ENCODE measurements around the gene CCDC198. TPM values are rescaled to one million over a fixed set of nuclear protein-coding genes. Genes with fewer than 3 reads are reported as not detected.

Gene CCDC198, protein sequence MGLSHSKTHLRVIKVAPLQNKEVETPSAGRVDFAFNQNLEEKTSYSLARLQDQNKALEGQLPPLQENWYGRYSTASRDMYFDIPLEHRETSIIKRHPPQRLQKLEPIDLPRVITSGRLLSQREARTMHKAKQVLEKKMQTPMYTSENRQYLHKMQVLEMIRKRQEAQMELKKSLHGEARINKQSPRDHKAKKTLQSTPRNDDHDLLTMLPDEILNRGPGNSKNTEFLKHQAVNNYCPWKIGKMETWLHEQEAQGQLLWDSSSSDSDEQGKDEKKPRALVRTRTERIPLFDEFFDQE
- total RNA-seq (2021; ENCODE audit: unreplicated experiment): not detected
- polyA plus RNA-seq (2012; ENCODE audit: insufficient read length): not detected
- Bru-seq, nascent RNA: not detected
- percentile 4 among the genes with signal in this experiment for BruChase-seq, experiment 1, labeled RNA remaining after a 2-hour chase
- BruChase-seq, experiment 2, labeled RNA remaining after a 6-hour chase: percentile 10 among the genes with signal in this experiment
- long read RNA-seq: 0 reads

GRCh38 chr14:57493467-57494181 lies at the start of gene CCDC198:
TSS of gene CCDC198 (minus strand) at chr14:57493857. CDS start at chr14:57493715, 142 bp downstream.
- H3K9me3 ChIP-seq (ENCODE audit: control insufficient read depth, insufficient read depth, low read depth, low read length): no peaks in the 10 kb centered on the region
- H3K27me3 ChIP-seq (ENCODE audit: control insufficient read depth, insufficient read depth, low read length): no peaks in the 10 kb centered on the region; the same call in 1 of the 2 replicates
- no peak within 1 kb of the TSS for H3K4me3 ChIP-seq (ENCODE audit: low read depth in 2 of 2, low read length in 2 of 2)
- ATAC-seq: no peak
- intact Hi-C loops (cut with micrococcal nuclease; ENCODE audit: unreplicated experiment): no loop called here
- no peaks in the 10 kb centered on the region for H3K36me3 ChIP-seq (ENCODE audit: control insufficient read depth, insufficient read depth, low read length)
- no TSS peak for BruUV-seq (replicated peaks)
- no peak for DNase-seq (ENCODE audit: low read depth, low spot score)
- H3K27ac ChIP-seq (ENCODE audit: low read length): no peak within 1 kb of the TSS
- in situ Hi-C loops (cut with HindIII; ENCODE audit: low pct_unique_long_range_greater_than_20kb, low sequenced_read_pairs): no loop called here
- no peaks in the 10 kb centered on the region; the same call in 1 of the 2 replicates for H3K4me1 ChIP-seq (ENCODE audit: control insufficient read depth, insufficient read depth, low read length)
- POLR2A ChIA-PET: no interaction called here
- CTCF ChIA-PET: no interaction called here
- TF ChIP-seq REST (IDR thresholded peaks at IDR 0.05; ENCODE audit: insufficient read depth in 1 of 2, low read depth in 2 of 2, low read length in 1 of 2) (no peak), POLR2AphosphoS5 (IDR thresholded peaks at IDR 0.05; ENCODE audit: low read depth, low read length) (no peak), SIN3A (IDR thresholded peaks at IDR 0.05; ENCODE audit: borderline replicate concordance, insufficient read depth, low read depth, low read length) (no peak), TCF7L2 (IDR thresholded peaks at IDR 0.05; ENCODE audit: low read depth, low read length) (no peak)
- TF ChIP-seq, protein P1, sequence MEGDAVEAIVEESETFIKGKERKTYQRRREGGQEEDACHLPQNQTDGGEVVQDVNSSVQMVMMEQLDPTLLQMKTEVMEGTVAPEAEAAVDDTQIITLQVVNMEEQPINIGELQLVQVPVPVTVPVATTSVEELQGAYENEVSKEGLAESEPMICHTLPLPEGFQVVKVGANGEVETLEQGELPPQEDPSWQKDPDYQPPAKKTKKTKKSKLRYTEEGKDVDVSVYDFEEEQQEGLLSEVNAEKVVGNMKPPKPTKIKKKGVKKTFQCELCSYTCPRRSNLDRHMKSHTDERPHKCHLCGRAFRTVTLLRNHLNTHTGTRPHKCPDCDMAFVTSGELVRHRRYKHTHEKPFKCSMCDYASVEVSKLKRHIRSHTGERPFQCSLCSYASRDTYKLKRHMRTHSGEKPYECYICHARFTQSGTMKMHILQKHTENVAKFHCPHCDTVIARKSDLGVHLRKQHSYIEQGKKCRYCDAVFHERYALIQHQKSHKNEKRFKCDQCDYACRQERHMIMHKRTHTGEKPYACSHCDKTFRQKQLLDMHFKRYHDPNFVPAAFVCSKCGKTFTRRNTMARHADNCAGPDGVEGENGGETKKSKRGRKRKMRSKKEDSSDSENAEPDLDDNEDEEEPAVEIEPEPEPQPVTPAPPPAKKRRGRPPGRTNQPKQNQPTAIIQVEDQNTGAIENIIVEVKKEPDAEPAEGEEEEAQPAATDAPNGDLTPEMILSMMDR (IDR thresholded peaks at IDR 0.05): no peak

GRCh38 chr14:57533214-57533613 lies 39.6 kb upstream of the CCDC198 start:
- ChIA-PET POLR2A (no interaction called here), CTCF (no interaction called here)
- Histone ChIP-seq H3K36me3 (ENCODE audit: control insufficient read depth, insufficient read depth, low read length) (no peaks in the 10 kb centered on the region), H3K4me1 (ENCODE audit: control insufficient read depth, insufficient read depth, low read length) (no peaks in the 10 kb centered on the region), H3K4me3 (ENCODE audit: low read depth in 2 of 2, low read length in 2 of 2) (no peak overlapping the region), H3K27ac (ENCODE audit: low read length) (no peak overlapping the region), H3K27me3 (ENCODE audit: control insufficient read depth, insufficient read depth, low read length) (no peaks in the 10 kb centered on the region), H3K9me3 (ENCODE audit: control insufficient read depth, insufficient read depth, low read depth, low read length) (no peaks in the 10 kb centered on the region)
- in situ Hi-C loops (cut with HindIII; ENCODE audit: low pct_unique_long_range_greater_than_20kb, low sequenced_read_pairs) (no loop called here), intact Hi-C loops (cut with micrococcal nuclease; ENCODE audit: unreplicated experiment) (loop anchor here (5.0 kb wide), 1 partner anchor 539 kb away; no protein-coding TSS in a partner anchor)
- peak; percentile 66; the same call in 1 of the 2 replicates for ATAC-seq
- no TSS peak for BruUV-seq (replicated peaks)
- peak; percentile 27 for DNase-seq (ENCODE audit: low read depth, low spot score)
- TF ChIP-seq, protein P1 (IDR thresholded peaks at IDR 0.05): peak; percentile 61
- TF ChIP-seq REST (IDR thresholded peaks at IDR 0.05; ENCODE audit: insufficient read depth in 1 of 2, low read depth in 2 of 2, low read length in 1 of 2) (no peak), SIN3A (IDR thresholded peaks at IDR 0.05; ENCODE audit: borderline replicate concordance, insufficient read depth, low read depth, low read length) (no peak), TCF7L2 (IDR thresholded peaks at IDR 0.05; ENCODE audit: low read depth, low read length) (no peak), POLR2AphosphoS5 (IDR thresholded peaks at IDR 0.05; ENCODE audit: low read depth, low read length) (no peak)

All from Panc1 (cell line).